ENCODE measurements around the gene TJAP1. TPM values are rescaled to one million over a fixed set of nuclear protein-coding genes. Genes with fewer than 3 reads are reported as not detected.

TJAP1 gene
- total RNA-seq, 1 experiment from 2014 or later: 21.8 TPM

- DNase-seq (ENCODE audit: low read depth): no peak
These were observed 28.3 kb downstream of the TJAP1 start for GRCh38 chr6:43505718-43506117.

DNA sequence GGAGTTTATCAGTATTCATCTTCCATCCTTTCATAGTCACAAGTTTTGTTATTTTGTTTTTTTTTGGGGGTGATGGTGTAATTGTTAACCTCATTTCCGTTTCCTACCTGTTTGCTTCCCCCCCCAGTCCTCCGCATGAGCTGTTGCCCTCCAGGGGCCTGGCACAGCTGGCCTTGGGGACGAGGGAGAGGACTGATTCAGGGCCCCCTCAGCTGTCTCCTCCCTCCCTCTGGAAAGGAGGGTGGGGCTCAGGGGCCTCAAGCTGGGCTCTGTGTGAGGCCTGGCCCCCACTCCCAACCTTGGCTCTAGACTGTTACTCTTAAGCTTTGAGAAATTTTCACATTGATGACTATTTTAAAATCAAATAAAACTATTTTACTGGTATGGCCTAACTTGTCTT lies 28.8 kb downstream of the TJAP1 start:
- no peak for DNase-seq (ENCODE audit: low read depth)

DNA sequence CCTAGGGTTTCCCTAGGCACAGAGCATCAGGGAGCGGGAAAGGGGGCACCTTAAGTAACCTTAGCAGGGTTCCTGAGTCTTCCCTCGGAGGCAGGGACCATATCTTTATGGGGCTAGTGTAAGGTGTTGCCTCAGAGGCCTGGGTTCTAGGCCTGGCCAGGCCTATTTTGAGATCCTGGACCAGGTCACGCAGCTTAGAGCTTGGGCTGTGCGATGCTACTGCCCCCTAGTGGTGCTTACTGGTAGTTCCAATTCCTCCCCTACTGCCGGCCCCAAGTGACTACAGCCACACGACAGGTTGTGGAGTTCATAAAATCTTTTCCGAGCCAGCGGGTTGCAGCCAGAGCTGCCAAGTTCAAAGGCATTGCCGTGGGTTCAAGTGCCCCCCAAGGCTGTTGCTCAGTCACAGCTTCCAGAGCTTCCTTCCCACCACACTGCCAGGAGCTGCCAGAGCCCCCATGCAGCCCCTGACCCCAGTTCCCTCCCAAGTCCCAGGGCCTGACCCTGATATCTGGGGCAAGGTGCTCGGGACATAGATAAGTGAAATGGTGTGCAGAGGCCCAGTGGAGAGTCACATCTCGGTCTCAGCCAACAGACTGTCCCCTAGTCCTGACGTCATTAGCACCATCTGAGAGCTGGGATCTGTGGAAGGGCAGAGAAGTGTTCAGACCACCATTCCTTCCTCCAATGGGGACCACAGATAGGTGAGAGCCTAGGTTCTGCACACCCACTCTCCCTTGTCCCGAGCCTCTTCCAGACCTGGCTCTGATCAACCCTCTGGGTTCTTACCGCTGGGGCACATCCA lies 29.5 kb downstream of the TJAP1 start:
- peak; percentile 80 for DNase-seq (ENCODE audit: low read depth)

DNA sequence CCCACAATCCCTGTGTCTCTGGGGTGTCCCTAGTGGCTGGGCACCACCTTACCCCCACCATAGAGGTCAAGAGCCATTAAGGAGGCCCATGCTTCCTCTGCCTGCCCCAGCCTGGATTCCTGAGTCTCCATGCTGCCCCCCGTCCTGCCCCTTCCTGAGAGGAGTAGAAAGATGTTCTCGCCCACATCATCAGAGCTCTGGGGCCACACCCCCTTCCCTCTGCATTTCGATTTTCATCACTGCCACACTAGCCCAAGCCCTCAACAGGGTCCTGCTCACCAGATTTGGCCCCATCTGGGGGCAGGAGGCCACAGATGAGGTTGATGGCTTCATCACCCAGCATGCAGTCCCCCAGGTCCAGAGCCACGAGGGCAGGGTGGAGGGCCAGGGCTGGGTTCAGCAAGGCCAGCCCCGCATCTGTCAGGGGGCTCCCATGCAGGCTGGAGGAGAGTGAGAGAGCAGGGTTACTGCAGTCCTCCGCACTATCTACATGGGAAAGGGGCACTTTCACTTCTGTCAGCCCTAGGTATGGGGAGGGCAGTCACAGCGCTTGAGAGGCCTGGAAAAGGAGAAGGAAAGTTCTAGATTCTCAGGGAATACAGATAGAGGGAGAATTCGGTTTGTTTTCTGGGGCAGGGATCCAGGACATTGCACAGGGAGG lies 31.2 kb downstream of the TJAP1 start:
- no peak for DNase-seq (ENCODE audit: low read depth)

DNA sequence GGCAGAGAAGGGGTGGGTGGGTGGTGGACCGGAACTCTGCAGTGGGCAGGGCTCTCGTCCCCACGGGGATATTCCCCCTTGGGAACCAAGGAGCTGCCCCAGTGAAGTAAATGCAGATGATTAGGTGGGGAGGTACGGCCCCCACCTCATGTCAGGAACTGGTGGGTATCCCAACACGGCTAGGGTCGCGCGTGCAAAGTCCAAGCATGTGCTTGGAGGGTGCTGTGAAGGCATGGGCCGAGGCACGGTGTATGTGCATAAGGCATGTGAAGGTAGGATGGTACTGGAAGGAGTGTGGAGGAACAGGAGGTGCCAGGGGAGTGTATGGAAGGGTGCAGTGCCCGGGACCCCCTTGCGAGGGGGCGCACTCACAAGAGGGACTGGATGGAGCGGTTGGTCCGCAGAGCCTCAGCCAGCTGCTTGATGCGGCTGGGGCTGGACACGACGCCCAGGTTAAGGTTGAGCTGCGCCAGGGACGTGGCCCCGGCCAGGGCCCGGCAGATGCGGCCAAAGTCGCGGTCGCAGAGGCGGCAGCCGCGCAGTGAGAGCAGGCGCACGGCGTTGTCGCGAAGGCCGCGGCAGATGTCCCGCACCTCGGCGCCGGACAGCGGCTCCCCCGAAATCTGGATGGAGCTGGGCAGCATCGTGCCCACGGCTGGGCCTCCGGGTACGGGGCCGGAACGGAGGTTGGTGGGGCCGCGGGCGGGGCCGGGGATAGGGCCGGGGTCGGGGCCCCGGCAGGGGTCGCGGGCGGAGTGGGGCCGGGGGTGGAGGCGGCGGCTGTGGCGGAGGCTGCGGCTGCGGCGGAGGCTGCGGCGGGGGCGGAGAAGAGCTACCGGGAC lies 32.0 kb downstream of the TJAP1 start:
- no peak for DNase-seq (ENCODE audit: low read depth)

- DNase-seq (ENCODE audit: low read depth): peak; percentile 82
These were observed 32.8 kb downstream of the TJAP1 start, which contains the start of gene LRRC73 for GRCh38 chr6:43509984-43510826. Gene LRRC73, minus strand, starts transcription at chr6:43510346. Its CDS starts 561 bp downstream, at chr6:43509785.

- DNase-seq (ENCODE audit: low read depth): no peak
These were observed 33.4 kb downstream of the TJAP1 start for GRCh38 chr6:43510827-43511163.

- DNase-seq (ENCODE audit: low read depth): no peak
These were observed 34.5 kb downstream of the TJAP1 start for GRCh38 chr6:43511824-43512415.

DNA sequence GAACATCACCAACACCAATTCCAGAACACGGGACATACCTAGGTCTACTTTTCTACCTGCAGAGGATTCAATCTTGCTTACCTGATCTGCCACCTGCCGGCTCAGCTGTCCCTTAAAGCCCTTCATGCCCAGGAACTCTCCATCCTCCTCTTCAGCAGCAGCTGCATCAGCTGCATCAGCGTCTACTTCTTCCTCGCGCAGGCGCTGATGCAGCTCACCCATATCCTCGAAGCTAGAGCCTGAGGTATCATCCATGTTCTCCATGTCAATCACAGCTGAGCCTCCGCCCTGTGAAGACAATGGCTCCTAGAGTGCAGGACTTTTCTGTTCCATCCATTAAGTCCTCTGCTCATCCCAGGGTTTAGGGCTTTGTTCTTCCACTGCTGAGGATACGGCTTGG lies 38.4 kb downstream of the TJAP1 start:
- DNase-seq (ENCODE audit: low read depth): no peak

- DNase-seq (ENCODE audit: low read depth): no peak
These were observed 39.0 kb downstream of the TJAP1 start for GRCh38 chr6:43516367-43516696.

DNA sequence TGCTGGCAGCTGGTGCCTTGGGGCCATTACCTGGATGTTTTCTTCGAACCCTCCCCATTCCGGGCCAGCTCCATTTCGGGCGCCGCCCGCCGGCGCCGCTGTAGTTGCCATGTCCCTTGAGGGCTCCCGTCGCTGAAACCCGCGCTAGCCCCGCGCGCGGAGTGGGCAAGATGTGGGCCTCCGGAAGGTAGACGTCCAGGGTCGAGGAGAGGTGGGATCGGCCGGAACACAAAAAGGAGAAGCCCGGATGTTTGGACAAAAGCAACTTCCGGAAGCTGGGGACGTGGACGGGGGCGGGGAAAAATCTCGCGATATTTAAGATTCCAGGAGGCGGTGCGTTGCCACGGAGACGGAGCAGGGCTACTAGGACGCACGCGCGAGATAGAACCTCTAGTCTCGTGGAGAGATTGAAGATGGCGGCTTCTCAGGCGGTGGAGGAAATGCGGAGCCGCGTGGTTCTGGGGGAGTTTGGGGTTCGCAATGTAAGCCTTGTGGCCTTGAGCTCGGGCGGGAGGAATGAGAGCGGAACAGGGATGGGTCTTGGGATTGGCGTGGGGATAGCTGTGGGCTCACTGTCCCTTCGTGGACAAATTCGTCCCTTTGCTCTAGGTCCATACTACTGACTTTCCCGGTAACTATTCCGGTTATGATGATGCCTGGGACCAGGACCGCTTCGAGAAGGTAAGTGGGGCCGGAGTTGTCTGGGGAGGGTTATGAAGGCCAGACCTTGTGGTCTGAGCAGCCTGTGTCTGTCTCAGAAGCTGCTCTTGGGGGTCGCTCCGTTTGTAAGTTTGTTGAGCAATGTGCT lies 39.5 kb downstream of the TJAP1 start, which contains the start of the genes POLR1C and YIPF3:
Gene POLR1C, plus strand, starts transcription at position 393 of the 808 bp plus-strand sequence. Its CDS starts 21 bp downstream, at position 414.
Gene YIPF3, minus strand, starts transcription at position 230 of the 808 bp plus-strand sequence. Its CDS starts 119 bp downstream, at position 111.
- peak; percentile 99 for DNase-seq (ENCODE audit: low read depth)

DNA sequence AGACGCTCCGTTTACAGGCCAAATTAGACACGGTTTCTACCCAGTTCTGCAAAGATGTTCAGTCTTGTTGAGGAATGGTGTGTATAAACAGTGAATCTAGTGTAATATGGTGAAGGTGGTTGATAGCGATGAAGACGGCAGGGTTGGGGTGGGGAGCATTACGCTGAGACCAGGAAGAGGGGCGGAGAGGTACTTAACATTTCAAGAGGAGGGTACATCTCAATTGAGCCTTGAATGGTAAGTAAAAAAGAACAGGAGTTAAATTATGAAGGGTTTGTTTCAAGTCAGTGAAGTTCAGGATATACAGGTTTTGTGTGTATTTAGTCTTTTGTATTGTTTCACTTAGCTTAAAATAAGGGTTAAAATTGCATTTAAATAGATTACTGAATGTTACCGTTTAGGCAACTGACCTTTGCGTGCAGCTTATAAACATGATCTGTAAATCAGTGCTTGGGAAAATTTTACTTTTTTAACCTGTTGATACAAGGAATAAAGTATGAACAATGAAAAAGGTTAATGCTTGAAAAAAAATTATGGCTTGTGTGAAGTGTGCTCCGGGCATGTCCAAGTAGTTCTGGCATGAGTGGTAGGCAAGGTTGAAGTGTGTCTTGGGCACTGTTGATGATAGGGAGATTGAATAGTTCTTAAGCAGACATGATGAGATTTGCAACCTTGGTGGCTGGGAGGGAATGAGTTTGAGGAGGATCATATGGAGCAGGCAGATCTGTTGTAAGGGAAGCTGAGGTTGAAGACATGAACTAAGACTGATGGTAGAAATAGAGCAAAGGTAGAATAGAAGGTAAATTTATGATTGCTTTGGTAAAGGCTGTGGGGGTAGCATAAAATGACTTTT lies 40.4 kb downstream of the TJAP1 start:
- no peak for DNase-seq (ENCODE audit: low read depth)

DNA sequence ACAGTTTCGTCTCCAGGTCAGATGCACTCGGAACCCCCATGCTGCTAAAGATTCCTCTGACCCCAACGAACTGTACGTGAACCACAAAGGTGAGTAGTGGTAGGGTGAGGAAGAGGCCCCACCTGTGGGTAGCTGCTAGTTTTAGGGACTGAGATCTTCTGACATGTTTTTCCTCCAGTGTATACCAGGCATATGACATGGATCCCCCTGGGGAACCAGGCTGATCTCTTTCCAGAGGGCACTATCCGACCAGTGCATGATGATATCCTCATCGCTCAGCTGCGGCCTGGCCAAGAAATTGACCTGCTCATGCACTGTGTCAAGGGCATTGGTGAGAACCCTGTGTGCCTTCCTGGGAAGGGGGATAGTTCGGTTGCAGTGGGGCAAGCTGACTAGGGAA lies 42.7 kb downstream of the TJAP1 start:
- no peak for DNase-seq (ENCODE audit: low read depth)

- DNase-seq (ENCODE audit: low read depth): no peak
These were observed 44.5 kb downstream of the TJAP1 start for GRCh38 chr6:43521836-43522235.

DNA sequence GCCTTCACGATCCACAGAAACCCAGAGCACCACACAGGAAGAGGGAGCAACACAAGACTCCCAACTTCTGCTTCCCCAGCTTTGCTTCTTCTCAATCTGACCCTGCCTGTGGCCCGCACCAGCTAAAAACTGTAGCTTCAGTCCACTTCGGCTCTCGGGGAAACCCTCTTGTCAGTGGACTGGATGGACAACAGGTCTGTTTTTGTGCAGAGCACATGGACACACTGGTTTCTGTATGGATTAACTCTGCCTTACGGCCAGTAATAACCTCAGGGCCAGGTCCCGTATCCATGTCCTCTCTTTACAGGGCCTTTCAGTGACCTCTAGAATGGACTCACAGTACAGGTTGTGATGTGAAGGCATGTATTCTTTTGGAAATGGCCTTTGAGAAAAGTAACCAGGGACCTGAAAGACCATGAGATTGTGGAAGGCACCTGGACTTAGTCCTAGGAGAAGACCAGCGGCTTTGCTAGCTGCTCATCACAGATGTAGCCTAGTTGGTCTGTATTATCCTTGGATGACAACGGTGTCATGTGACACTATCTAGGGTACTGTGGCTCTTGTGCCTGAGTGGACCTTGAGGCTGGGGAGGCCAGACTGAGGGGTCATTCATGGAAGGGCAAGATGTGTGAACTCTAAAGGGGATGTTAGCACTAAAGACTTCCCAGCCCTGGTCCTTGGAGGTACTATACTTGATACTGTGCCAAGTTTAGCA lies 45.3 kb downstream of the TJAP1 start:
- DNase-seq (ENCODE audit: low read depth): no peak

- DNase-seq (ENCODE audit: low read depth): no peak
These were observed 45.9 kb downstream of the TJAP1 start for GRCh38 chr6:43523284-43523683.

DNA sequence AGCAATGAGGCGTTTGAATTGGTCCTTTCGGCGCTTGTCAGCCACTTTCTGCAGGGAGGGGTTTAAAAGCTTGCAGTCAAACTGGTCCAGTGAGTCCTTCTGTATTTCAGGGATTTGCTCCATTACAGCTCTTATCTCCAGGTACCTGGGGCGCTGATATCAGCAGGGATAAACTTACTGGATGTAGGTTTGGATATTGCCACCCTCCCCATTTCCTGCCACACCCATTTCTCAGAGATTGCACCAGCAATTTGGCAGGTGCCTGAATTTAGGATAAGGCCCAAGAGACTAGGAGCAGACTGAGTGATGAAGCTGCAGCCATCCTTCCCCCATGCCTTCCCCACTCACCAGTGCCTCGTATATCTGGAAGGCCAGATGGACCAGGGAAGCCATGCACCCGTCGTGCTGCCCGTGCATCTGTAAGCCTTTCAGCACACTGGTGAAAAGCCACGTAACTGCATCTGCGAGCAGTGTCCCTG lies 47.2 kb downstream of the TJAP1 start:
- no peak for DNase-seq (ENCODE audit: low read depth)

DNA sequence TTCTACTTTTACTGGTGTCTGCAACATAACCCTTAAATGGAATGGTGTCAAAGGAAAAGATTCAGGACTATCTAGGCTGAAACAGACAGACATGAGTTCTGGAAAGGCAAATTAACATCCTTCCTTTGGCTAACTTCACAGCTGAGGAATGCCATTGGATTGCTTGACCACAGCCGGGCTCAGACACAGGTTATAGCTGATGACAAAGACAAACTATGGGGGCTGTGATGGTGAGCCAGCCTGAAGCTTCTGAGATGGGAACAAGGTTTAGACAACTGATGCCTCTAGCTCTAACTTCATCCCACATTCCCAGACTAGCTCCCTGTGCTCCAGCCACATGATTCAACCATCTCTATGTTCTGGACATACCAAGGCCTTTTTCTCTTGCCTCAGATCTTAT lies 54.8 kb downstream of the TJAP1 start:
- DNase-seq (ENCODE audit: low read depth): no peak
